Bronchial epithelial cell (primary cell): ENCODE results near the gene LRRC4B. TPM values are rescaled to one million over a fixed set of nuclear protein-coding genes. Genes with fewer than 3 reads are reported as not detected.
"Not testable (repeated sequence)": the region's sequence is repeated elsewhere in the genome, so short reads cannot be mapped to it uniquely, and the experiment has no call there.

Source experiments
- DNase-seq: peaks from one replicate; pipeline ENCODE4 v3.0.0-alpha.2; 2010; ENCODE audit warnings: low read depth
- FAIRE-seq: peaks from 2 replicates; lab custom pipeline; 2011; peaks lifted over from hg19 to GRCh38; lab: Jason Lieb, UNC
- H3K27me3 ChIP-seq: 2 replicates; pipeline ENCODE4 v1.5.1; 2011; ENCODE audit warnings: low read length; ENCODE audit not compliant: control insufficient read depth, insufficient read depth
- H3K36me3 ChIP-seq: 2 replicates; pipeline ENCODE4 v1.5.1; 2011; ENCODE audit warnings: low read length; ENCODE audit not compliant: control insufficient read depth, insufficient read depth
- H3K4me3 ChIP-seq: 2 replicates; pipeline ENCODE4 v1.5.1; 2011; ENCODE audit warnings: mild to moderate bottlenecking, low read depth, low read length, control low read depth
- total RNA-seq: library from RNA; depleted of rRNA; stranded (reverse); fragments of >200 nt; gene quantifications from 2 replicates; pipeline ENCODE4 v1.2.1, GENCODE V29; 2014
- TF ChIP-seq, protein P1 (sequence below): IDR thresholded peaks from 2 replicates; pipeline ENCODE4 v1.5.1; 2011; ENCODE audit warnings: mild to moderate bottlenecking, moderate library complexity, low read length, control low read depth, inconsistent platforms; ENCODE audit not compliant: insufficient read depth, severe bottlenecking

Gene LRRC4B, protein sequence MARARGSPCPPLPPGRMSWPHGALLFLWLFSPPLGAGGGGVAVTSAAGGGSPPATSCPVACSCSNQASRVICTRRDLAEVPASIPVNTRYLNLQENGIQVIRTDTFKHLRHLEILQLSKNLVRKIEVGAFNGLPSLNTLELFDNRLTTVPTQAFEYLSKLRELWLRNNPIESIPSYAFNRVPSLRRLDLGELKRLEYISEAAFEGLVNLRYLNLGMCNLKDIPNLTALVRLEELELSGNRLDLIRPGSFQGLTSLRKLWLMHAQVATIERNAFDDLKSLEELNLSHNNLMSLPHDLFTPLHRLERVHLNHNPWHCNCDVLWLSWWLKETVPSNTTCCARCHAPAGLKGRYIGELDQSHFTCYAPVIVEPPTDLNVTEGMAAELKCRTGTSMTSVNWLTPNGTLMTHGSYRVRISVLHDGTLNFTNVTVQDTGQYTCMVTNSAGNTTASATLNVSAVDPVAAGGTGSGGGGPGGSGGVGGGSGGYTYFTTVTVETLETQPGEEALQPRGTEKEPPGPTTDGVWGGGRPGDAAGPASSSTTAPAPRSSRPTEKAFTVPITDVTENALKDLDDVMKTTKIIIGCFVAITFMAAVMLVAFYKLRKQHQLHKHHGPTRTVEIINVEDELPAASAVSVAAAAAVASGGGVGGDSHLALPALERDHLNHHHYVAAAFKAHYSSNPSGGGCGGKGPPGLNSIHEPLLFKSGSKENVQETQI
- total RNA-seq, result not detected in 2 replicates

DNA sequence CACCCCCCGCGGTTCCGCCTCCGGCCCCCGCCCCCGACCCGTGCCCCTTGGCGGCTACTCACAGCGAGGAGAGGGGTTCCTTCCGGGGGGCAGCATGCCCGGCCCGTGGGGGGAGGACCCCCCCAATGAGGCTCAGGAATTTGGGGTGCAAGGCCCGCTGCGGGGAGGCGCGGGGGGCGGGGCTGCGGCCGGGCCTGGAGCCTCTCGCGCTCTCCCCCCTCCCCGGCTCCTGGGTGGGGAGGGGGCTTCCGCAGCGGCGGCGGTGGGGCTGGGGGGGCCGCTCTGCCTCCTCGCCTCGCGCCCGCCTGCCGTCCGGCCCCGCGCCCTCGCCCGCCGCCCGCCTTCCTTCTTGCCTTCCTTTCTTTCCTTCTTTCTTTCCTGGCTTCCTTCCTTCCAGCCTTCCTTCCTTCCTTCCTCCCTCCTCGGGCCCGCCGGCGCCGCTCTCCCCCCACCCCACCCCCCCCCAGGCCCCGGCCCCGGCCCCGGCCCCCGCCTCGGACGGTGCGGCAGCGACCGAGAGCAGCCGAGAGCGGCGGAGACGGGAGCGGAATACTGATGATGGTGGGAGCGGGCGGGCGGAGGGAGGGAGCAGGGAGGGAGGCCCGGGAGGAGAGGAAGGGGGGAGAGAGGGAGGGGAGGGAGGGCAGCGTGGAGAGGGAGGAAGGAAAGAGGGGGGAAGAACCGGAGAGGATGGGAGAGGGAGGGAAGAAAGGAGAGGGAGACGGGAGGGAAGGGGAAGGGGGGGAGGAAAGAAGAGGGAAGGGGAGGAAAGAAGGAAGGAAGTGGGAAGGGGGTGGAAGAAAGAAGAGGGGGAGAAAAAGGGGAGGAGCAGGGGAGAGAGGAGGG, at the start of gene LRRC4B:
LRRC4B (minus strand) TSS at position 554 of the 846 bp plus-strand sequence. CDS start 19,597 bp downstream, outside the sequence.
- peaks cover 13% of the 10 kb centered on the region for H3K27me3 ChIP-seq
- DNase-seq (no peak), FAIRE-seq (no peak)
- no peak within 1 kb of the TSS for H3K4me3 ChIP-seq
- H3K36me3 ChIP-seq, result no peaks in the 10 kb centered on the region
- TF ChIP-seq, protein P1, sequence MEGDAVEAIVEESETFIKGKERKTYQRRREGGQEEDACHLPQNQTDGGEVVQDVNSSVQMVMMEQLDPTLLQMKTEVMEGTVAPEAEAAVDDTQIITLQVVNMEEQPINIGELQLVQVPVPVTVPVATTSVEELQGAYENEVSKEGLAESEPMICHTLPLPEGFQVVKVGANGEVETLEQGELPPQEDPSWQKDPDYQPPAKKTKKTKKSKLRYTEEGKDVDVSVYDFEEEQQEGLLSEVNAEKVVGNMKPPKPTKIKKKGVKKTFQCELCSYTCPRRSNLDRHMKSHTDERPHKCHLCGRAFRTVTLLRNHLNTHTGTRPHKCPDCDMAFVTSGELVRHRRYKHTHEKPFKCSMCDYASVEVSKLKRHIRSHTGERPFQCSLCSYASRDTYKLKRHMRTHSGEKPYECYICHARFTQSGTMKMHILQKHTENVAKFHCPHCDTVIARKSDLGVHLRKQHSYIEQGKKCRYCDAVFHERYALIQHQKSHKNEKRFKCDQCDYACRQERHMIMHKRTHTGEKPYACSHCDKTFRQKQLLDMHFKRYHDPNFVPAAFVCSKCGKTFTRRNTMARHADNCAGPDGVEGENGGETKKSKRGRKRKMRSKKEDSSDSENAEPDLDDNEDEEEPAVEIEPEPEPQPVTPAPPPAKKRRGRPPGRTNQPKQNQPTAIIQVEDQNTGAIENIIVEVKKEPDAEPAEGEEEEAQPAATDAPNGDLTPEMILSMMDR, result no peak

DNA sequence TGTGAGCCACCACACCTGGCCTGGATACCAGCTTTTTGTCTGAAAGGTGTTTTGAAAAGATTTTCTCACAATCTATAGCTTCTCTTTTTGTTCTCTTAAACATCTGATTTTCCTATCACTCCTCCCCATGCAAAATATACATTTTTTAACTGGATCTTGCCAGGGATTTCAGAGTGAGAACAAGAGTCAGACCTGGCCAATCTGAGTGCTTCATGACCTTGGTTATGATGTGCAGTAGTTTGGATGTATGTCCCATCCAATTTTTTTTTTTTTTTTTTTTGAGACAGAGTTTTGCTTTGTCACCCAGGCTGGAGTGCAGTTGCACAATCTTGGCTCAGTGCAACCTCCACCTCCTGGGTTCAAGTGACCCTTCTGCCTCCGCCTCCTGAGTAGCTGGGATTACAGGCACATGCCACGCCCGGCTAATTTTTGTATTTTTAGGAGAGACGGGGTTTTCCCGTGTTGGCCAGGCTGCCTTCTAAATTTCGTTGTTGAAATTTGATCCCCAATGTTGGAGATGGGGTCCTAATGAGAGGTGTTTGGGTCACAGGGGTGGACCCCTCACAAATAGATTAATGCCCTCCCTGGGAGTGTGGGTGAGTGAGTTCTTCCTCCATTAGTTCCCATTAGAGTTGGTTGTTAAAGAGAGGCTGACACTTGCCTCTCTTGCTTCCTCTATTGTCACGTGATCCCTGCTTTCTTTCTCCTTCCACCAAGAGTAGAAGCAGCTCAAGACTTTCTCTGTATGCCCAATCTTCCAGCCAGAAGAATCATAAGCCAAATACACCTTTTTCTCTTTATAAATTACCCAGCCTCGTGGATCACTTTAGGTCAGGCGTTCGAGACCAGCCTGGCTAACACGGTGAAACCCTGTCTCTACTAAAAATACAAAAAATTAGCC, 44.5 kb upstream of the LRRC4B start:
- FAIRE-seq, H3K4me3 ChIP-seq, DNase-seq, H3K27me3 ChIP-seq, H3K36me3 ChIP-seq: not testable (repeated sequence)

DNA sequence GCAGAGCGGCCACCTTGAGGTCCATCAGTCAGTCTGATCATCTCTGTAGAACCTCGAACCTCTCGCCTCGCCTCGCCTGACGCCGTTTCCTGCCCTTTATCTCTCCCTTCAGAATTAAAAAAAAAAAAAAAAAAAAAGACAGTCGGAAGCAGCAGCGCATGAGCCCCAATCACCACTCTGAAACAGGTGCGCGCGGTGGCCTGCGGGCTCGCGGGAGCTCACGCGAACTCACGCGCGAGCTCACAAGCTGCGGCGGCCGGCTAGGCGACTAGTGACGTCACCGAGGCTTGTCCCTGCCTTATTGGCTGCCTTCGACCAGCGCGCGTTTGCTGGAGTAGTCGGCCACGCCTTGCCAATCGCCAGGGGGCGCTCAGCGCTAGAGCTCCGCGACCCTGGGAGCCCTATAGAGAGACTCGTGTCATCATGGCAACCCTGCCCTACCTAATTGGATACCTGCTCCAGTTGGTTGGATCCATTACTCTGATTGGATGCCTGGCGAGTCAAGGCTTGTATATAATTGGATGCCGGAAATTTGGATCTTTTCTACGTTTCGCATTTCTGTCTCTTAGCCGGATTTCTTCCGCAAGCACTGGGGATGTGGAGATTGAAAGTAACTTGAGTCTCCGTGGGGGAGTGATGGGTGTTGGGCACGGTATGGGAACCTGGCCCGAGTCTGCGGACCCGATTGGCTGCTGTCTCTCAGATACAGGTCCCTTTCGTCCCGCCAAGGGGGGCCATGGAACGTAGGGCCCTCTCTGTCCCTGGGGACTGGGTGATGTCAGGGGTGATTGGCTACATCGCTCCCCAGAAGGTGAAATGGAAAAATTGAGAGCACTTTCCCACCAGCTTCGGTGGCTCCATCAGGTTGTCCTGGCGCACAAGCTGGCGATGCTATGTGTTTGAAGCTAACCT, 39.9 kb upstream of the LRRC4B start:
- FAIRE-seq (no peak), DNase-seq (peak; percentile 0)
- Histone ChIP-seq H3K36me3 (no peaks in the 10 kb centered on the region), H3K4me3 (no peak overlapping the region), H3K27me3 (no peaks in the 10 kb centered on the region)
- TF ChIP-seq, protein P1, result no peak

DNA sequence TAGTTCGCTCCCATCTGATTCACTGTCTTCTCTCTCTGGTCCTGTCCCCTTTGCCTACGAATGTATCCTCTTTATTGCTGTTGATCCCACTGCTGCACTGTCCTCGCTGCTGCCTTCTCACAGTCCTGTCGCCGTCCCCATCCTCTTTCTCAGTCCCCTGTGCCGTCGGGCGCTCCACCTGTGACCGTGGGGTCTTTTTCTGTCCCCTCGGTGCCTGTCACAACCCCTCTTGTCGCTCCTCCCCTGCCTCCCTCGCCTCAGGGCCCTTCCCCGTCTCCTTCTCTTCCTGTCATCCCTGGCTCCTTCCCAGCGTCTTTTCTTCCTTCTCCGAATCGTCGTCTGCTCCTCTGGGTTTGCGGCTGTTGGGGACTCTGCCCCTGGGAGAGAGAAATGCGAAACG, 39.2 kb upstream of the LRRC4B start:
- TF ChIP-seq, protein P1, result no peak

DNA sequence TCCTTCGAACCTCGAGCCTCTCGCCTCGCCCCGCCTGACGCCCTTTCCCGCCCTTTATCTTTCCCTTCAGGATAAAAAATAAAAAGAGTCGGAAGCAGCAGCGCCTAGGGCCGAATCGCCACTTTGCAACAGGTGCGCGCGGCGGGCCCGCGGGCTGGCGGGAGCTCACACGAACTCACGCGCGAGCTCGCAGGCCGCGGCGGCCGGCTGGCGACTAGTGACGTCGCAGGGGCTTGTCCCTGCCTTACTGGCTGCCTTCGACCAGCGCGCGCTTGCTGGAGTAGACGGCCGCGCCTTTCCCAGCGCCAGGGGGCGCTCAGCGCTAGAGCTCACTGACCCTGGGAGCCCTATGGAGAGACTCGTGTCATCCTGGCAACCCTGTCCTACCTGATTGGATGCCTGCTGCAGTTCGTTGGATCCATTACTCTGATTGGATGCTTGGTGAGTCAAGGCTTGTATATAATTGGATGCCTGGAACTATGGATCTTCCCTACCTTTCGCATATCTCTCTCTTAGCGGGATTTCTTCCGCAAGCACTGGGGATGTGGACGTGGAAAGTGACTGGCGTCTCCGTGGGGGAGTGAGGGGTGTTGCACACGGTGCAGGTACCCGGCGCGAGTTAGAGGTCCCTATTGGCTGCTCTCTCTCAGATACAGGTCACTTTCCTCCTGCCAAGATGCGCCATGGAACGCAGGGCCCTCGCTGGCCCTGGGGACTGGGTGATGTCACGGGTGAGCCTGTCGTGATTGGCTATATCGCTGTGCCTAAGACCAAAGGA, 38.0 kb upstream of the LRRC4B start:
- FAIRE-seq, H3K27me3 ChIP-seq, DNase-seq, H3K36me3 ChIP-seq, H3K4me3 ChIP-seq: not testable (repeated sequence)

More for the DNA sequence above, 39.2 kb upstream of the LRRC4B start:
- no peak overlapping the region for H3K4me3 ChIP-seq
- no peaks in the 10 kb centered on the region for H3K27me3 ChIP-seq
- no peak for FAIRE-seq
- no peaks in the 10 kb centered on the region for H3K36me3 ChIP-seq
- DNase-seq, result no peak

DNA sequence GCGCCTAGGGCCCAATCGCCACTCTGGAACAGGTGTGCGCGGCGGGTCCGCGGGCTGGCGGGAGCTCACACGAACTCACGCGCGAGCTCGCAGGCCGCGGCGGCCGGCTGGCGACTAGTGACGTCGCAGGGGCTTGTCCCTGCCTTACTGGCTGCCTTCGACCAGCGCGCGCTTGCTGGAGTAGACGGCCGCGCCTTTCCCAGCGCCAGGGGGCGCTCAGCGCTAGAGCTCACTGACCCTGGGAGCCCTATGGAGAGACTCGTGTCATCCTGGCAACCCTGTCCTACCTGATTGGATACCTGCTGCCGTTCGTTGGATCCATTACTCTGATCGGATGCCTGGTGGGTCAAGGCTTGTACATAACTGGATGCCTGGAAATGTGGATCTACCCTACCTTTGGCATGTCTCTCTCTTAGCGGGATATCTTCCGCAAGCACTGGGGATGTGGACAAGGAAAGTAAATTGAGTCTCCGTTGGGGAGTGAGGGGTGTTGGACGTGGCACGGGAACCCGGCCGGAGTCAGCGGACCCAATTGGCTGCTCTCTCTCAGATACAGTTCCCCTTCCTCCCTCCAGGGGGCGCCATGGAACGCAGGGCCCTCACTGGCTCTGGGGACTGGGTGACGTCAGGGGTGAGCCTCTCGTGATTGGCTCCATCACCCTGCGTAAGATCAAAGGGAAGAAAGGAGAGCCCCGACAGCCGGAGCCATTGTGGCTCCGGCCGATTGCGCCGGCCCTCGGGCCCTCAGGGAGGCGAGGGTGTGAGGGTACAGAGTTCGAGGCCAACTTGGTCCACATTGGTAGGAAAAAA, 36.2 kb upstream of the LRRC4B start:
- H3K36me3 ChIP-seq, H3K27me3 ChIP-seq, FAIRE-seq, H3K4me3 ChIP-seq, DNase-seq: not testable (repeated sequence)
